Retinal pigment epithelial cell (primary cell): Measurements from ENCODE around the gene SLC44A3.

Source experiments
- DNase-seq: peaks from one replicate; pipeline ENCODE4 v3.0.0-alpha.2; 2010; ENCODE audit warnings: low read depth
- H3K4me3 ChIP-seq: 2 replicates; pipeline ENCODE4 v1.5.1; 2011; ENCODE audit warnings: mild to moderate bottlenecking, low read length, control low read depth, moderate library complexity
- TF ChIP-seq, protein P1 (sequence below): conservative IDR thresholded peaks from 2 replicates; pipeline ENCODE4 v1.5.1; 2011; ENCODE audit warnings: low read depth, low read length, control low read depth, inconsistent platforms

SLC44A3 gene

DNA sequence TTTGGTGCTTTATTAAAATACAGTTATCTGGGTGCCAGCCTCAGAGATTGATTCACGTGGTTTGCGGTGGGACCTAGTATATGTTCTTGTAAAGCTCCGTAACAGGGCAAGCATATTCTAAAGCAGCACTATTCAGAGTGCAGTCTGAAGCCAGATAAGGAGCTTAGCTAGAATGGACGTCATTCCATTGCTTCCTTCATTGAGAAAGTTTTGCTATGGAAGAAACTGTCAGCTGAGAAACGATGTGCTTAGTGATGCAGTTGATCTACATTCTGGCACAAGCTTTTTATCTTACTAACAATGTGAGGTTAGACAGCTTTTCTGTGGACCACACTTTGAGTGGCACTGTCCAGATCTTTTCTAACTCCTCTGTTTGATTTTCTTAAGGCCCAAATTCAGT lies 26.2 kb downstream of the SLC44A3 start:
- H3K4me3 ChIP-seq = no peak overlapping the region
- peak; percentile 98 for DNase-seq
- TF ChIP-seq, protein P1, sequence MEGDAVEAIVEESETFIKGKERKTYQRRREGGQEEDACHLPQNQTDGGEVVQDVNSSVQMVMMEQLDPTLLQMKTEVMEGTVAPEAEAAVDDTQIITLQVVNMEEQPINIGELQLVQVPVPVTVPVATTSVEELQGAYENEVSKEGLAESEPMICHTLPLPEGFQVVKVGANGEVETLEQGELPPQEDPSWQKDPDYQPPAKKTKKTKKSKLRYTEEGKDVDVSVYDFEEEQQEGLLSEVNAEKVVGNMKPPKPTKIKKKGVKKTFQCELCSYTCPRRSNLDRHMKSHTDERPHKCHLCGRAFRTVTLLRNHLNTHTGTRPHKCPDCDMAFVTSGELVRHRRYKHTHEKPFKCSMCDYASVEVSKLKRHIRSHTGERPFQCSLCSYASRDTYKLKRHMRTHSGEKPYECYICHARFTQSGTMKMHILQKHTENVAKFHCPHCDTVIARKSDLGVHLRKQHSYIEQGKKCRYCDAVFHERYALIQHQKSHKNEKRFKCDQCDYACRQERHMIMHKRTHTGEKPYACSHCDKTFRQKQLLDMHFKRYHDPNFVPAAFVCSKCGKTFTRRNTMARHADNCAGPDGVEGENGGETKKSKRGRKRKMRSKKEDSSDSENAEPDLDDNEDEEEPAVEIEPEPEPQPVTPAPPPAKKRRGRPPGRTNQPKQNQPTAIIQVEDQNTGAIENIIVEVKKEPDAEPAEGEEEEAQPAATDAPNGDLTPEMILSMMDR = no peak

DNA sequence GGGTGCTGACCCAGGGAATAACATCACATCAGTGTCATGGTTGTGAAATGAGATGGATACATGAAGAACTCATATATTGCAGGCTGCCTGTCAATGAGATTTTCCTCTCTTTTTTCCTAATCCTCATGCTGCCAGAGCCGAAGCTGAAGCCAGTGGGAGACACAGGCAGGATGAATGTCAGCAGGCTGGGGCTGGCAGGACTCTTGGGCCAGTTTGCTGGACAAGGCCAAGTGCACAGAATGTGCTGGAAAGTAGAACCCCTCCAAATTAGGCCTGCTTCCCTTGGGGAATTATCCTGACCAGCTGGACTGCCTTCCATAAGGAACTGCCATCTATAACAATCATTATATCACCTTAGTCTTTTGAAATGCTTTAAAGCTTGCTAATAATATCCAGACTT lies 31.4 kb downstream of the SLC44A3 start:
- H3K4me3 ChIP-seq = no peak overlapping the region
- no peak for DNase-seq
- TF ChIP-seq, protein P1 = no peak

DNA sequence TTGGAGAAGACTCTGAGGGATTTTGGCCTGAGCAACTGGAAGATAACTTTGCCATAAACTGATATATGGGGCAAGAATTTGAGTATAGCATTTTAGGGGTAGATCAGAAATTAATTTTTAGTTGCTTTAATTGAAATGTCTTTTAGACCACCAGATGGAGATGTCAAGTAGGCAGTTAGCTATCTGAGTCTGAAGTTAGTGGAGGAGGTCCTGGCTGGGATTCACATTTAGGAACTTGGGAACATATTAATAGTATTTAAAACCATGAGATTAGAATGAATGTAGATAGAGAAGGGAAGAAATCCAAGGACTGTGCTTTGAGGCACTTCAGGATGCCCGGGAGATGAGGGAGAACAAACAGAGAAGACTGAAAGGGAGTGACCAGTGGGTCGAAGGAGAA lies 32.6 kb downstream of the SLC44A3 start:
- no peak for DNase-seq
- TF ChIP-seq, protein P1 = peak; percentile 18
- no peak overlapping the region for H3K4me3 ChIP-seq

DNA sequence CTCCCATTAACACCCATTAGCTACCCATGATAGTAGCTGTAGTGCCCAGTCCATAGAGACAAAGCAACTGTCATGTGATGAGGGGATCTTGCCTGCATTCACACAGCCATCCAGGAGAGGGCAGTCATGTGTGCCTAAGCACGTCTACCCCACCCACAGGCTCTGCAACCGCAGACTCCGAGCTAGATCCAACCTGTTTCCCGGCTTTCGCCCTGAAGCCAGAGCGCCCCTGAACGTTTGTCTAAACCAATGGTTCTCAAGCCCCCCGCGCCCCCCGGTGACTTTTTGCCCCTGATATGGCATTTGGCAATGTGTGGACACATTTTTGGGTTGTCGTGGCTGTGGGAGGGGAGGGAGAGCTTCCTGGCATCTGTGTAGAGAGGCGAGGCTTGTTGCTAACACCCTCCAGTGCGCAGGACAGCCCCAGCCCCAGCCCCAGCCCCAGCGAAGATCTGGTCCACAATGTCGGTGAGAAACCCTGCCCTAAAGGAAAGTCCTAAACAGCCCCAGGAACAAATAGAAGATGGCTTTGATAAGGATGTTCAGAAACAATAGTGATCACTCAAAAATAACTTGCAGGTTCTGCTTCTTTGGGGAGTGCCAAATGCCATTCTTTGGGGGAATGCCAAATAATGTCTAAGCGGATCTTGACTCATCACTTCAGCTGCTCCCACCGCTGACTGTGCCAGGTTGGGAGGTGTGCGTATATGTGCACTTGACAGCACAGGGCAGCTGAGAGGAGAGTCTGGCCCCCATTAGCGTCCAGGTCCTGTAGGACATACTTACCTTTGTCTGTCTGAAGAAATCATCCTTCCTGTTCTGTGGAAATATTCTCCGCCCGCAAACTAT lies 34.5 kb downstream of the SLC44A3 start:
- peak overlapping the region; percentile 42 for H3K4me3 ChIP-seq
- peak; percentile 86 for DNase-seq
- TF ChIP-seq, protein P1 = peak; percentile 95

DNA sequence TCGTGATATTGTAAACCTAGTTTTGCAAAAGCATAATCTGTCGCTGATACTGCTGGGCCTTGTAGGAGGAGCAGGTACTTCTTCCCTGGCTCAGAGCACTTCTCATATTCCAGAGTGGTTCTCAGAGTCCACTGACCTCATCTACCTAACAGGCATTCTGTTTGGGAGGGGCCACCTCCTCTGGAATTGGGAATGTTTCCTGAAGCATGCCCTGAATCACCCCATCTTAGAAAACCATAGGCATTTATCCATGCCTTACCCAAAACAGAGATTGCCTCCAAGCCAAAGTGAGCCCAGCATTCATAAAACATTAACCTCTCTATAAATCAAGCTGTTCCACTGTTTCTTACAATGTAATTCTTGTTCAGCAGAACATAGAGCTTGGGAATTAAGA lies 35.1 kb downstream of the SLC44A3 start:
- H3K4me3 ChIP-seq = no peak overlapping the region
- TF ChIP-seq, protein P1 = no peak
- DNase-seq = no peak

DNA sequence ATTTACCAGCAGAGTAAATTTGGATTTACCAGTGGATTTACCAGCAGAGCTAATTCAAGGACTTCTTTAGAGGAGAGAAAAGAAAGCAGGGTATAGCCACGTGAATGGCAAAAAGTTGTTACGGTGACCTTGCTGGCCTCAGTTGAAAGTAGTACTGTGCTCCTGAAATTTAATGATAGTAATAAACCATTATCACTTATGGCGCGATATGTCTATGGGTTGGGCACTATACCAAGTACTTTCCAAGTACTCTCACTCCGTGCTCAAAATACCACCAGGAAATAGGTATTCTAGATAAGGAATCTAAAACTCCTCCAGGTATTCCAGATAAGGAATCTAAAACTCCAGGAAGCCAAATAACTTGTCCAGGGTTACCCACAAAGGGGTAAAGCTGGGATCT lies 35.8 kb downstream of the SLC44A3 start:
- TF ChIP-seq, protein P1 = no peak
- no peak for DNase-seq
- H3K4me3 ChIP-seq = no peak overlapping the region

DNA sequence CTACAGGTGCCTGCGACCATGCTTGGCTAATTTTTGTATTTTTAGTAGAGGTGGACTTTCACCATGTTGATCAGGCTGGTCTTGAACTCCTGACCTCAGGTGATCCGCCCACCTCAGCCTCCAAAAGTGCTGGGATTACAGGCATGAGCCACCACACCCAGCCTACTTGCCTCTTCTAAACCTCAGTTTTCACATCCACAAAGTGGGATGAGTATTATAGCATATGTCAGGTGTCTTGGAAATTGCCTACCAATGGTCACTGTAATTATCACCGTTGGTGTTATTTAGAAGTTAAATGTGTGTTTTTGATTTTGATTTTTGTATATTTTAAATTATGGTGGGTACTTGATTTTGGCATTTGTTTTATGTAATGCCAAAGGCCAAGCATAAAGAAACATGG lies 36.7 kb downstream of the SLC44A3 start:
- no peak overlapping the region for H3K4me3 ChIP-seq
- TF ChIP-seq, protein P1 = no peak
- DNase-seq = no peak
